ENCODE results near the gene TSSC4. TPM values are rescaled to one million over a fixed set of nuclear protein-coding genes. Genes with fewer than 3 reads are reported as not detected.

Gene TSSC4
- total and polyA plus RNA-seq, 2 of the 13 experiments (the other 11 are each of a cell fraction or from before 2014, with no cell fraction given) = 16.2 to 58.6 TPM

GRCh38 chr11:2422461-2423156, 22.1 kb downstream of the TSSC4 start:
- Histone ChIP-seq H4K20me1 (ENCODE audit: insufficient read depth, low read length) (no peaks in the 10 kb centered on the region), H3K9me3 (ENCODE audit: low read length) (no peaks in the 10 kb centered on the region), H3K27me3 (ENCODE audit: control insufficient read depth in 1 of 2, insufficient read depth in 2 of 2, low read length in 2 of 2) (peaks cover 16 to 54% of the 10 kb centered on the region in 2 experiments), H3K36me3 (replicated peaks in 1 of 2; ENCODE audit: control insufficient read depth in 1 of 2, insufficient read depth in 2 of 2, low read length in 2 of 2) (no peaks in the 10 kb centered on the region), H3K79me2 (ENCODE audit: insufficient read depth, low read length) (no peaks in the 10 kb centered on the region), H3K4me1 (ENCODE audit: insufficient read depth, low read length) (peaks cover 16% of the 10 kb centered on the region; the same call in 1 of the 2 replicates), H3K4me3 (replicated peaks in 1 of 3; ENCODE audit: insufficient read depth in 1 of 3, low read depth in 2 of 3, low read length in 3 of 3) (no peak overlapping the region), H3K27ac (ENCODE audit: extremely low read length, insufficient read depth, low read length) (no peak overlapping the region), H3K4me2 (ENCODE audit: low read depth, low read length) (no peak overlapping the region), H3K9ac (ENCODE audit: insufficient read depth, low read depth, low read length) (no peak overlapping the region), H2AFZ (ENCODE audit: low read length) (no peak overlapping the region)
- BruUV-seq (replicated peaks) = no TSS peak
- in situ Hi-C loops (cut with HindIII; ENCODE audit: extremely low pct_ligation_motif_present, low pct_unique_long_range_greater_than_20kb) = loop anchor here (10.0 kb wide), 1 partner anchor 272 kb away; the partner anchor contains the start of gene KCNQ1OT1
- POLR2A ChIA-PET = interaction anchor here (0.6 kb wide), 1 partner anchor 481 kb away, joined by 4 read pairs; no protein-coding TSS in a partner anchor
- CTCF ChIA-PET (ENCODE audit: low intra/inter-chr PET ratio, low total read pairs) = interaction anchor here (1.9 kb wide), 1 partner anchor 117 kb away, joined by 4 read pairs; no protein-coding TSS in a partner anchor
- no peak for ATAC-seq
- intact Hi-C loops (cut with micrococcal nuclease; ENCODE audit: unreplicated experiment) = loop anchor here (5.0 kb wide), 1 partner anchor 225 kb away; no protein-coding TSS in a partner anchor
- DNase-seq (ENCODE audit: low spot score) = no peak
- FAIRE-seq = no peak
- no peak for TF ChIP-seq ZNF251 (CRISPR knock-in tag; IDR thresholded peaks at IDR 0.05)
- WGBS (ENCODE audit: low lambda C conversion rate) = no CpG with 5 or more reads among the region's 14 CpGs

- peaks cover 16% of the 10 kb centered on the region; the same call in 1 of the 2 replicates for H3K4me1 ChIP-seq (ENCODE audit: insufficient read depth, low read length)
- no peaks in the 10 kb centered on the region for H3K79me2 ChIP-seq (ENCODE audit: insufficient read depth, low read length)
- ATAC-seq (no peak), FAIRE-seq (no peak), DNase-seq (ENCODE audit: low spot score) (no peak)
- no peak overlapping the region for H2AFZ ChIP-seq (ENCODE audit: low read length)
- peaks cover 15 to 58% of the 10 kb centered on the region in 2 experiments for H3K27me3 ChIP-seq (ENCODE audit: control insufficient read depth in 1 of 2, insufficient read depth in 2 of 2, low read length in 2 of 2)
- H3K9ac ChIP-seq (ENCODE audit: insufficient read depth, low read depth, low read length) = no peak overlapping the region
- ChIA-PET CTCF (ENCODE audit: low intra/inter-chr PET ratio, low total read pairs) (interaction anchor here (1.9 kb wide), 1 partner anchor 118 kb away, joined by 4 read pairs; no protein-coding TSS in a partner anchor), POLR2A (no interaction called here)
- no TSS peak for BruUV-seq (replicated peaks)
- intact Hi-C loops (cut with micrococcal nuclease; ENCODE audit: unreplicated experiment) (loop anchor here (5.0 kb wide), 1 partner anchor 226 kb away; no protein-coding TSS in a partner anchor), in situ Hi-C loops (cut with HindIII; ENCODE audit: extremely low pct_ligation_motif_present, low pct_unique_long_range_greater_than_20kb) (loop anchor here (10.0 kb wide), 1 partner anchor 271 kb away; the partner anchor contains the start of gene KCNQ1OT1)
- H3K36me3 ChIP-seq (replicated peaks in 1 of 2; ENCODE audit: control insufficient read depth in 1 of 2, insufficient read depth in 2 of 2, low read length in 2 of 2) = no peaks in the 10 kb centered on the region
- H4K20me1 ChIP-seq (ENCODE audit: insufficient read depth, low read length) = no peaks in the 10 kb centered on the region
- WGBS (ENCODE audit: low lambda C conversion rate) = 0% methylated on average over 3 of the region's 26 CpGs
- H3K4me2 ChIP-seq (ENCODE audit: low read depth, low read length) = no peak overlapping the region
- no peak overlapping the region for H3K4me3 ChIP-seq (replicated peaks in 1 of 3; ENCODE audit: insufficient read depth in 1 of 3, low read depth in 2 of 3, low read length in 3 of 3)
- H3K27ac ChIP-seq (ENCODE audit: extremely low read length, insufficient read depth, low read length) = no peak overlapping the region
- H3K9me3 ChIP-seq (ENCODE audit: low read length) = no peaks in the 10 kb centered on the region
- no peak for TF ChIP-seq ZHX2 (IDR thresholded peaks at IDR 0.05; ENCODE audit: low read depth)
- TF ChIP-seq ZHX2 (CRISPR knock-in tag; IDR thresholded peaks at IDR 0.05; ENCODE audit: borderline replicate concordance) = no peak
- no peak for TF ChIP-seq ZNF597 (CRISPR knock-in tag; IDR thresholded peaks at IDR 0.05)
- TF ChIP-seq FOXC1 (CRISPR knock-in tag; IDR thresholded peaks at IDR 0.05; ENCODE audit: borderline replicate concordance) = no peak
These were observed 22.8 kb downstream of the TSSC4 start for GRCh38 chr11:2423157-2424025.

Measured in HepG2 (cell line).